ENCODE measurements around the gene MVD. TPM values are rescaled to one million over a fixed set of nuclear protein-coding genes. Genes with fewer than 3 reads are reported as not detected.

MVD gene
- total and polyA plus RNA-seq, 7 donors = 16.8 to 206 (median 25.7) TPM

DNA sequence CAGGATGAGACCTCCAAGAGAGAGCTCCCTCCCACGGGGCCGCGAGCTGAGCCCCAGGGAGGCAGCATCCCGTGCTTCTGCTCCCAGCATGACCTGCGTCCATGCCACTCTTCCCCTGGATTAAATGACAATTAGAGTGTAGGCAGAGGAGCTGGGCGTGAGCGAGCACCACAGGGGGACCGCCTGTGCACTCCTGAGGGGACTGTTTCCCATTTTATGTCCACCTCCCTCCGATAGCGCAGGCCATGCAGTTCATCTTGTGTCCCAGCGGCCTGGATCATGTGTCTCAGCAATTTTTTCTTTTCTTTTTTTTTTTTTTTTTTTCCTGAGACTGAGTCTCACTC is 30.3 kb downstream of the MVD start:
- no peak overlapping the region for H3K4me3 ChIP-seq
- TF ChIP-seq POLR2A (IDR thresholded peaks at IDR 0.05) (no peak), POLR2AphosphoS5 (IDR thresholded peaks at IDR 0.05) (no peak), CTCF (IDR thresholded peaks at IDR 0.05) (no peak), EP300 (IDR thresholded peaks at IDR 0.05) (no peak)
- no peak overlapping the region for H3K27ac ChIP-seq
- peaks cover 0 to 18% (median 15%) of the 10 kb centered on the region in 4 donors for H3K4me1 ChIP-seq
- no peak for DNase-seq
- WGBS, 2 donors = 95 to 96% methylated on average over 11 of the region's 11 CpGs
- peaks cover 22 to 55% (median 44%) of the 10 kb centered on the region in 4 donors for H3K36me3 ChIP-seq
- H3K27me3 ChIP-seq = peaks cover 4 to 42% (median 35%) of the 10 kb centered on the region in 3 donors
- intact Hi-C loops (cut with DNase I) = no loop called here
- no peaks in the 10 kb centered on the region for H3K9me3 ChIP-seq

- 92 to 94% methylated on average over 30 of the region's 30 CpGs for WGBS, 2 donors
- no peak overlapping the region for H3K4me3 ChIP-seq
- peaks cover 4 to 39% (median 34%) of the 10 kb centered on the region in 3 donors for H3K27me3 ChIP-seq
- intact Hi-C loops (cut with DNase I) = no loop called here
- peaks cover 27 to 60% (median 48%) of the 10 kb centered on the region in 4 donors for H3K36me3 ChIP-seq
- H3K27ac ChIP-seq = no peak overlapping the region
- no peaks in the 10 kb centered on the region for H3K9me3 ChIP-seq
- no peak for TF ChIP-seq POLR2A (IDR thresholded peaks at IDR 0.05)
- no peak for TF ChIP-seq POLR2AphosphoS5 (IDR thresholded peaks at IDR 0.05)
- no peak for TF ChIP-seq EP300 (IDR thresholded peaks at IDR 0.05)
- no peak for TF ChIP-seq CTCF (IDR thresholded peaks at IDR 0.05)
- peaks cover 0 to 18% (median 15%) of the 10 kb centered on the region in 4 donors for H3K4me1 ChIP-seq
- DNase-seq = no peak
These were observed 30.8 kb downstream of the MVD start for GRCh38 chr16:88631920-88632586.

DNA sequence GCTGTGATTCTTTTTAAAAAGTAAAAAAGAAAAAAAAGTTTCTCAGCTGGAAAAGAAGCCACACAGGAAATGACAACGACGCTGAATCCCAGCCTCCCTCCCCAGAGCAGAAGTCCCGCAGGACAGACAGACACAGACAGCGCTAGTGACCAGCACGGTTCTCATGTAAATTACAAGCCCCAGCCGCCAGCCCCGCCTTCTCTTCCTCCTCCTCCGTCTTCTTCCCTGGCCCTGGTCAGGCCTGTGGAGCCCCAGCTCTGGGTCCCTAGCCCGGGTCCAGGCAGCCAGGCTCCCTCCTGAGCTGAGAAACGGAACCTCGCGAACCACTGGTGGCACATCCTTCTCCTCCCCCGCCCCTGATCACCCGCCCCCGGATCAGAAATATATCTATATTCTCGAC is 31.5 kb downstream of the MVD start:
- H3K27me3 ChIP-seq = peaks cover under 1 to 32% (median 28%) of the 10 kb centered on the region in 3 donors
- H3K36me3 ChIP-seq = peaks cover 28 to 67% (median 53%) of the 10 kb centered on the region in 4 donors
- DNase-seq = no peak
- H3K4me1 ChIP-seq = peaks cover 0 to 18% (median 15%) of the 10 kb centered on the region in 4 donors
- H3K27ac ChIP-seq = no peak overlapping the region
- WGBS, 2 donors = 82 to 84% methylated on average over 16 of the region's 16 CpGs
- H3K4me3 ChIP-seq = no peak overlapping the region
- H3K9me3 ChIP-seq = no peaks in the 10 kb centered on the region
- intact Hi-C loops (cut with DNase I) = no loop called here
- TF ChIP-seq POLR2AphosphoS5 (IDR thresholded peaks at IDR 0.05) (no peak), EP300 (IDR thresholded peaks at IDR 0.05) (no peak), CTCF (IDR thresholded peaks at IDR 0.05) (no peak), POLR2A (IDR thresholded peaks at IDR 0.05) (no peak)

DNA sequence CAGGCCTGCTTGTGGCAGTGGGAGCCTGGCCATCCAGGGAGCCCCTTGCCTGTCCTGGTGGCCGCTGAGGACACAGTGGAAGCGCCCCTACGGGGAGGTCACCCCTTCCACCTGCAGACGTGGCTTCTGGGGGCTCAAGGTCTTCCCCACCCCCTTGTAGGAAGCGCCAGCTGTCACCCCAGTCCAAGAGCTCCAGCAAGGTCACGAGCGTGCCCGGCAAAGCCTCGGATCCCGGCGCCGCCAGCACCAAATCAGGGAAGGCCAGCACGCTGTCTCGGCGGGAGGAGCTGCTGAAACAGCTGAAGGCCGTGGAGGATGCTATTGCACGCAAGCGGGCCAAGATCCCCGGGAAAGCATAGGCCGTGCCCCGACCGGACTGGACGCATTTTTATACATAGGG is 31.9 kb downstream of the MVD start:
- TF ChIP-seq EP300 (IDR thresholded peaks at IDR 0.05) (no peak), CTCF (IDR thresholded peaks at IDR 0.05) (no peak), POLR2AphosphoS5 (IDR thresholded peaks at IDR 0.05) (no peak), POLR2A (IDR thresholded peaks at IDR 0.05) (no peak)
- Histone ChIP-seq H3K4me3 (no peak overlapping the region), H3K27ac (no peak overlapping the region), H3K9me3 (no peaks in the 10 kb centered on the region), H3K4me1 (peaks cover 0 to 18% (median 15%) of the 10 kb centered on the region in 4 donors), H3K36me3 (peaks cover 28 to 71% (median 53%) of the 10 kb centered on the region in 4 donors), H3K27me3 (peaks cover 0 to 28% (median 24%) of the 10 kb centered on the region in 3 donors)
- DNase-seq = no peak
- 95% methylated on average over 23 of the region's 23 CpGs for WGBS, 2 donors
- intact Hi-C loops (cut with DNase I) = no loop called here
